ENCODE data around the gene COX5A. TPM values are rescaled to one million over a fixed set of nuclear protein-coding genes. Genes with fewer than 3 reads are reported as not detected.

COX5A gene
- total RNA-seq, 2 experiments from 2014 or later = 322 TPM

DNA sequence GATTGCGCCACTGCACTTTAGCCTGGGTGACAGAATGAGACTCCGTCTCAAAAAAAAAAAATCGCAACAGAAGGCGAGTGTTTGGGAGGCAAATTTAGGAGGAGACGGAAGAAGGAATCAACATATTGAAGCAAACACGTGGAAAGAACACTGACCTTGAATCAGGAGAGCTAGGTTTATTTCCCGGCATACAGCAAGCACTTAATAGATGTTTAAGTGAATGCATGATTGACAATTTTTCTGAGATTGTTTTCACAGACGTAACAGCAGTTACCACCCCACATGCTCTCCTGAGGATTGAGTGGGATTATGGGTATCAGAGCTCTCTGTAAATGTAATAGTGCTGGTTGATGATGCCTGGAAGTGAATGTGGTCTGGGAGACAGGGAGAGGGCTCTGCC is 24.3 kb upstream of the COX5A start:
- H3K9me3 Mint-ChIP-seq = no peaks in the 10 kb centered on the region
- POLR2A ChIA-PET = interaction anchor here (0.6 kb wide), 1 partner anchor 426 kb away, joined by 3 read pairs; no protein-coding TSS in a partner anchor
- CTCF ChIA-PET = interaction anchor here (1.7 to 2.6 kb wide), 2 partner anchors 11 to 60 kb away, joined by 5 to 18 read pairs; no protein-coding TSS in a partner anchor
- no peak for DNase-seq
- intact Hi-C loops (cut with micrococcal nuclease) = no loop called here
- no peak overlapping the region for H3K4me3 Mint-ChIP-seq
- peaks cover 21% of the 10 kb centered on the region for H3K27me3 Mint-ChIP-seq
- peaks cover 37% of the 10 kb centered on the region for H3K4me1 Mint-ChIP-seq (ENCODE audit: low read depth)
- H3K36me3 Mint-ChIP-seq = no peaks in the 10 kb centered on the region
- H3K27ac Mint-ChIP-seq = no peak overlapping the region

DNA sequence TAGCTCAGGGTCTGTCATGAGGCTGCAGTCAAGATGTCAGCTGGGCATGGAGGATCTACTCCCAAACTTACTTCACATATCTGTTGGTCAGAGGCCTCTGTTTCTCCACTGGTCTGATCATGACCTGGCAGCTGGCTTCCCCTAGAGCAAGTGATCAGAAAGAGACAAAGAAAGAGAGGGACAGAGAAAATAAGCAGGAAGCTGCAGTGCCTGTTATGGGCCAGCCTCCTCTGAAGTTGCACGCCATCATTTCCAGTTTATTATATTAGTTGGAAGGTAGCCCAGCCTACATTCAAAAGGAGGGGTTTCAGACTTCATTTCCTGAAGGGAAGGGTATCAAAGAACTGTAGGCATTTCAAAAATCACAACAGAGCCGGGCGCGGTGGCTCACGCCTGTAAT is 23.7 kb upstream of the COX5A start:
- no peak overlapping the region for H3K27ac Mint-ChIP-seq
- CTCF ChIA-PET = interaction anchor here (1.0 to 2.6 kb wide), 4 partner anchors 11 to 243 kb away, joined by 3 to 18 read pairs (median 4); no protein-coding TSS in a partner anchor
- H3K4me3 Mint-ChIP-seq = no peak overlapping the region
- H3K36me3 Mint-ChIP-seq = no peaks in the 10 kb centered on the region
- intact Hi-C loops (cut with micrococcal nuclease) = loop anchor here (1.0 kb wide), 1 partner anchor 23 kb away; no protein-coding TSS in a partner anchor
- no peak for DNase-seq
- H3K9me3 Mint-ChIP-seq = no peaks in the 10 kb centered on the region
- POLR2A ChIA-PET = interaction anchor here (0.7 to 1.6 kb wide), 2 partner anchors 17 to 243 kb away, joined by 4 read pairs; no protein-coding TSS in a partner anchor
- peaks cover 21% of the 10 kb centered on the region for H3K27me3 Mint-ChIP-seq
- peaks cover 37% of the 10 kb centered on the region for H3K4me1 Mint-ChIP-seq (ENCODE audit: low read depth)

DNA sequence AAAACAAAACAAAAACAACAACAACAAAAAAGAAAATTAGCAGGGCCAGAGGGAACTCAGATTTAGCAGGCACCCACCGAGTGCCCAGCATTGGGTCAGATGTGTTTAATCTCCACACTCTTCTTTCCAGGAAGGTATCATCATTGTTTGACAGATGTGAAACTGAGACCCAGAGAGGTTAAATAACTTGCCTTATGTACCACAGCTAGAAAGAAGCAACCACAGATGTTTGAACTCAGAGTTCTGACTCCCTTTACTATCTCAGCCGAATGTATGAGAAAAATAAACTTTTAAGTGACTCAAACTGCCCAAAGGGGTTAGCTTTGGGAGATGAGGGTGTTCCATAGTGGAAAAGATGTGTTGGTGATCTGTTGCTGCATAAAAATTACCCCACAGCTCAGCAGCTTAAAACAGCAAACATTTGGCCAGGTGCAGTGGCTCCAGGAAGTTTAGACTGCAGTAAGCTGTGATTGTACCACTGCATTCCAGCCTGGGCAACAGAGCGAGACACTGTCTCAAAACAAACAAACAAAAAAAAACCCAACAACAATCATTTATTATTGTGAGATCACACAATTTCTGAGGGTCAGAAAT is 23.2 kb upstream of the COX5A start:
- H3K4me1 Mint-ChIP-seq (ENCODE audit: low read depth) = peaks cover 38% of the 10 kb centered on the region
- no peaks in the 10 kb centered on the region for H3K9me3 Mint-ChIP-seq
- ChIA-PET CTCF (interaction anchor here (0.6 to 2.6 kb wide), 5 partner anchors 10 to 243 kb away, joined by 3 to 18 read pairs (median 4); no protein-coding TSS in a partner anchor), POLR2A (interaction anchor here (0.7 to 1.6 kb wide), 3 partner anchors 18 to 243 kb away, joined by 3 to 4 read pairs (median 4); partner anchors contain the start of gene PPCDC)
- no peak overlapping the region for H3K4me3 Mint-ChIP-seq
- peak; percentile 26 for DNase-seq
- intact Hi-C loops (cut with micrococcal nuclease) = loop anchor here (1.0 kb wide), 1 partner anchor 23 kb away; no protein-coding TSS in a partner anchor
- H3K36me3 Mint-ChIP-seq = no peaks in the 10 kb centered on the region
- peaks cover 21% of the 10 kb centered on the region for H3K27me3 Mint-ChIP-seq
- H3K27ac Mint-ChIP-seq = peak overlapping the region; percentile 26

DNA sequence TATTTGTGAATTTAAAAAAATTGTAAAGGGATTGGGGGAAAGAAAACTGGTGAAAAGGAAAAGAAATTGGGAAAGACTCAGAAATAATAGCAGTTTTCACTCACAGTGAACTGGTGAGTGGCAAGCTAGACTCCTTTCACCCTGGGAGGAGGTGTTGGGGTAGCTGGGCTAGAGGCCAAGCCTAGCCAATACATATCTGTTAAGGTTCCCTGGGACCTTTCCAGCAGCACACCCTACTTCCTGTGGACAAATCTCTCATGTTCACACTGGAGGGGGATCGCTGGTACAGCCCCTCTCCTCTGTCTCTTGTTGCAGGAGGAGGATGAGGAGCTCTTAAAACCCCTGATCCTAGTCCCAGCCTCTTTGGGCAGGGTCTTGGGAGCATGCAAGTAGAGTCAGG is 22.4 kb upstream of the COX5A start:
- intact Hi-C loops (cut with micrococcal nuclease) = no loop called here
- POLR2A ChIA-PET = interaction anchor here (0.6 to 1.6 kb wide), 3 partner anchors 19 to 63 kb away, joined by 3 to 4 read pairs (median 3); partner anchors contain the start of gene PPCDC
- Mint-ChIP-seq H3K27ac (no peak overlapping the region), H3K9me3 (no peaks in the 10 kb centered on the region), H3K4me1 (ENCODE audit: low read depth) (peaks cover 47% of the 10 kb centered on the region), H3K36me3 (no peaks in the 10 kb centered on the region), H3K27me3 (peaks cover 21% of the 10 kb centered on the region), H3K4me3 (no peak overlapping the region)
- CTCF ChIA-PET = interaction anchor here (0.8 to 1.2 kb wide), 6 partner anchors 9 to 842 kb away, joined by 3 to 7 read pairs (median 3); no protein-coding TSS in a partner anchor
- no peak for DNase-seq

DNA sequence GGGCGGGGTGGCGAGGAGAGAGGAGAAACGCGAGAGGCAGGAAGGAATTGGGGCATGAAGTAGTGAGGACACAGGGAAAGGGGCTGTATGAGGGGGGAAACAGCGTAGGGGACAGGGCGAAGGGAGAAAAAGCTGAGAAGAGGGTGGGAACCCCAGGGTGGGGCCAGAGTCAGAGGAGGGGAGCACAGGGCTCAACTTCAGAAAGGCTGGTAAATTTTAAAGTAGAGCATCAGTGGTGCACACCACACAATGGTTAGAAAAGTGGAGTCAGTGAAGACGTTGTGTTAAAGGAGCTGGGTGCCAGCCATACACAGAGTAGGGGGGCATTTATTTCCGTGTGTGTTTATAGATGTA is 21.7 kb upstream of the COX5A start:
- no peaks in the 10 kb centered on the region for H3K36me3 Mint-ChIP-seq
- peaks cover 21% of the 10 kb centered on the region for H3K27me3 Mint-ChIP-seq
- intact Hi-C loops (cut with micrococcal nuclease) = loop anchor here (5.0 kb wide), 1 partner anchor 493 kb away; the partner anchor contains the start of gene SIN3A
- H3K4me1 Mint-ChIP-seq (ENCODE audit: low read depth) = peaks cover 50% of the 10 kb centered on the region
- POLR2A ChIA-PET = no interaction called here
- DNase-seq = no peak
- CTCF ChIA-PET = interaction anchor here (0.8 to 1.2 kb wide), 7 partner anchors 9 to 843 kb away, joined by 3 to 7 read pairs (median 3); no protein-coding TSS in a partner anchor
- no peak overlapping the region for H3K27ac Mint-ChIP-seq
- H3K9me3 Mint-ChIP-seq = no peaks in the 10 kb centered on the region
- no peak overlapping the region for H3K4me3 Mint-ChIP-seq

DNA sequence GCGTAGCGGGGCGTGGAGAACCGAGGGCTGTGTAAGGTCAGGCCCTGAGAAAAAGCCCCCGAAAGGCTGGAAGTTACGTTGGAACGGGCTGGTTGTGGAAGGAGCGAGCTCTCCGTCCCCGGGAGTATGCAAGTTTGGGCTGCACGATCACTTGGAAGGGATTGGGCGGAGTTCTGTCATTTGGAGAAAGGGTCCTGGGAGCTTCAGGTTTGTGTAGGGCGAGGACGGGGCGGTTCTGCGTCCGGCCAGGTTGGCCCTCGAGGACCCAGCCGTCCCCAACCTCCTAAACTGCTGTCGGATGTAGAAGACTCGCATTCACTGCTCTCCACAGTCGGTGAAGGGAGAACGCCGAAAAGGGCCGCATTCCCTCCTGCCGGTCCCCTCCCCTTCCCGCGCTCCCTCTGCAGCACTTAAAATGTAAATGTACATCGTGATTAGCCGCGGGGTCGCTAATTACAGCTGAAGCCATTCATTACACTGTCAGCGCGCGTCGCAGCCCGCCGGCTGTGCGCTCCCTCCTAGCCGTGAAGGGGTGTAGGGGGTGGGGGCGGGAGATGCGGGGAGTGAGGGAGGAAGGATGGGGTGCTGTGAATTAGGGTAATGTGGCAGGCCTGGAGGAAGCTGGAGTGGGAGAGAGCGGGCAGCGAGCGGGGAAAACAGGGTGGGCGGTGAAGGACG is 21.2 kb upstream of the COX5A start:
- Mint-ChIP-seq H3K27me3 (peaks cover 21% of the 10 kb centered on the region), H3K4me1 (ENCODE audit: low read depth) (peaks cover 50% of the 10 kb centered on the region)
- POLR2A ChIA-PET = interaction anchor here (0.6 kb wide), 1 partner anchor 94 kb away, joined by 4 read pairs; no protein-coding TSS in a partner anchor

DNA sequence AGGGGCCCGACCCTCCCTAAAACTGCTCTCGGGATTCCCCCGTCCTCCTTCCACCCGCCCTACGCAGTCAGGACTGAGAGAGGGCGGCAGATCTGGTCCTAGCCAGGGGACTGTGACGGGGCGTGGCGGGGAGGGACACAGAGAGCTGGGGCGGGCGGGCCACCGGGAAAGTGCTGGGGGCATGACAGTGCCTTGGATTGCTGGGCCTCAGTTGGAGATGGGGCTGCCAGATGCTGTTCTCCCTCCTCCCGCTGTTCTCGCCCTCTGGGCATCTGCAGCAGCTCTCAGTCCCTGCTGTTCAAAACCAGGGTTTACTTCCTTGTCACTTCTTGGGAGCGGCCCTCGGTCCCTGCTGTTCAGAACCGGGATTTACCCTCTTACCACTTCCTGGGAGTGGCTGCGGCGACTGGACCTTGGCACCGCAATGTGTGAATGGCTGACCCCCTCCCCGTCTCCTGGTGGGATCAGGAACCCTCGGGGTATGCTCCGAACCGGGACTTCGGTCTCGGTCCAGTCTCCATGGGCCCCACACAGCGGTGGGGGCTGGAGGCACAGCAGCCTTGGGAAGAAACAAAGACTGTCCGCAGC is 20.5 kb upstream of the COX5A start:
- Mint-ChIP-seq H3K4me3 (no peak overlapping the region), H3K27ac (no peak overlapping the region), H3K4me1 (ENCODE audit: low read depth) (peaks cover 50% of the 10 kb centered on the region), H3K36me3 (no peaks in the 10 kb centered on the region), H3K9me3 (no peaks in the 10 kb centered on the region), H3K27me3 (peaks cover 21% of the 10 kb centered on the region)
- ChIA-PET POLR2A (interaction anchor here (0.6 kb wide), 1 partner anchor 93 kb away, joined by 4 read pairs; no protein-coding TSS in a partner anchor), CTCF (interaction anchor here (0.6 kb wide), 1 partner anchor 16 kb away, joined by 3 read pairs; no protein-coding TSS in a partner anchor)
- intact Hi-C loops (cut with micrococcal nuclease) = loop anchor here (5.0 kb wide), 1 partner anchor 494 kb away; the partner anchor contains the start of gene SIN3A
- DNase-seq = peak; percentile 22

More for the DNA sequence above, 21.2 kb upstream of the COX5A start:
- no peak overlapping the region for H3K4me3 Mint-ChIP-seq
- H3K36me3 Mint-ChIP-seq = no peaks in the 10 kb centered on the region
- CTCF ChIA-PET = interaction anchor here (0.9 to 1.2 kb wide), 2 partner anchors 8 to 9 kb away, joined by 3 to 7 read pairs; no protein-coding TSS in a partner anchor
- no peak for DNase-seq
- H3K9me3 Mint-ChIP-seq = no peaks in the 10 kb centered on the region
- no peak overlapping the region for H3K27ac Mint-ChIP-seq
- intact Hi-C loops (cut with micrococcal nuclease) = loop anchor here (5.0 kb wide), 1 partner anchor 493 kb away; the partner anchor contains the start of gene SIN3A

DNA sequence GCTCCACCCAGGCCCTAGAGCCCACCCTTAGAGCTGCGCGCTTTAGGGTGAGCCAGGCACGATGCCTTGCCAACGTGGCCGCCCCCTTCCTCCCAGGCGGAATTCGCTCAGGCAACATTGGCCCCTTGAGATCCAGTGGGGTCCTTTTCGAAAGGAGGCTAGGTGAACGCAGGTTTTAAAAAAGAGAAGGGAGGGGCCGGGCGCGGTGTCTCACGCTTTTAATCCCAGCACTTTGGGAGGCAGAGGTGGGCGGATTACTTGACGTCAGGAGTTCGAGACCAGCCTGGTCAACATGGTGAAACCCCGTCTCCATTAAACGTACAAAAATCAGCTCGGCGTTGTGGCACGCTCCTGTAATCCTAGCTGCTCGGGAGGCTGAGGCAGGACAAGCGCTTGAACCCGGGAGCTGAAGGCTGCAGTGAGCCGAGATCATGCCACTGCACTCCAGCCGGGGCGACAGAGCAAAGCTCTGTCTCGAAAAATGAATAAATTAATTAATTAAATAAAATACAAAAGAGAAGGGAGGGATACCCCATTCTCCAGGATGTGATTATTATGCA is 19.7 kb upstream of the COX5A start:
- Mint-ChIP-seq H3K27me3 (peaks cover 21% of the 10 kb centered on the region), H3K36me3 (no peaks in the 10 kb centered on the region), H3K4me1 (ENCODE audit: low read depth) (peaks cover 50% of the 10 kb centered on the region), H3K9me3 (no peaks in the 10 kb centered on the region), H3K27ac (no peak overlapping the region), H3K4me3 (peak overlapping the region; percentile 35)
- CTCF ChIA-PET = interaction anchor here (0.6 to 2.5 kb wide), 7 partner anchors 18 to 573 kb away, joined by 3 to 16 read pairs (median 4); partner anchors contain the start of gene SCAMP5
- intact Hi-C loops (cut with micrococcal nuclease) = loop anchor here (2.0 to 5.0 kb wide), 4 partner anchors 19 to 495 kb away; partner anchors contain the start of genes COX5A and SIN3A
- POLR2A ChIA-PET = interaction anchor here (0.8 to 1.6 kb wide), 2 partner anchors 66 to 173 kb away, joined by 3 to 7 read pairs; partner anchors contain the start of gene PPCDC
- peak; percentile 23 for DNase-seq

DNA sequence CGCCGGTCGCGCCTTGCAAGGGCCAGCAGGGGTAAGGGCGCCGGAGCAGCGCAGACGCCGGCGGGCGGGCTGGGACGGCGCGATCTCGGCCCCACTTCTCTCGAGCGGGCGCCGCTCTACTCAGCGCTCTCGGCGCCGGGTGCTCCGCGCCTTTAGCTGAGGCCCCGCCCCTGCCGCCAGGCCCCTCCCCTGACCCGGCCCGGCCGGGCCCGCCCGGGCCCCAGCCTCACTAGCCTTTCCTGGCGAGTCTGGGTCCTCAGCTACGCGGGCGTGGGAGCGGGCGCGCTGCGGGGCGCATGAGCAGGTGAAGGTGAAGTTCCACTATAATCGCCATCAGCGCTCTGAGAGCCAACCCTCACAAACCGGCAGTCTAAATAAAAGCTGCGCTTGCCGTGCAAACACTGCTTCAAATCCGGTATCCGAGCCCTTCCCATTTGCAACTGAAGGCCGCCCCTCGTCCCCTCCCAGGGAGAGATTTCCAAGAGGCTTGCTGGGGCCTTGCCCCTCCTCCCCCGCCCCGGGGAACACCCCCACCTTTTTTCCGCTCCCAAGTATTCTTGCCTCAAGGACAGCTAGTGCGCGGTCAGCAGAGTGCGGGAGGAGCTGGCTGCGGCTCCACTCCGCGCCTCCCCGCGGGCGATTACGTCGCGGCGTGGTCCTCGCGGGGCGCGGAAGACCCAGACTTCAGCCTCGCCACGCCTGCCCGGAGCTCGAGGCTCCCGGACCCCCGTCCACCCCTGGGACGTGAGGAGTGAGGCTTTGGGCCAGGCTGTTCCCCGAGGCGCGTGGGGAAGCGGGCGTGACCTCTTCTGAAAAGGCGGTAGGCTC is 19.0 kb upstream of the COX5A start, which contains the start of gene RPP25:
Gene RPP25 (minus strand): TSS at position 125 of the 828 bp plus-strand sequence. CDS start 189 bp downstream, outside the sequence.
- DNase-seq = peak; percentile 80
- Mint-ChIP-seq H3K27me3 (peaks cover 21% of the 10 kb centered on the region), H3K4me3 (peak within 1 kb of the TSS; percentile 63), H3K9me3 (no peaks in the 10 kb centered on the region), H3K4me1 (ENCODE audit: low read depth) (peaks cover 50% of the 10 kb centered on the region), H3K36me3 (no peaks in the 10 kb centered on the region), H3K27ac (no peak within 1 kb of the TSS)
- ChIA-PET POLR2A (interaction anchor here (0.8 to 1.6 kb wide), 3 partner anchors 67 to 246 kb away, joined by 3 to 7 read pairs (median 5); partner anchors contain the start of gene PPCDC), CTCF (interaction anchor here (0.6 to 2.5 kb wide), 13 partner anchors 8 to 572 kb away, joined by 3 to 16 read pairs (median 4); partner anchors contain the start of genes C15orf39, FAM219B and SCAMP5)
- intact Hi-C loops (cut with micrococcal nuclease) = loop anchor here (2.0 to 5.0 kb wide), 4 partner anchors 18 to 495 kb away; partner anchors contain the start of genes COX5A and SIN3A
